ENCODE measurements around the gene TMEM235.

Gene TMEM235

GRCh38 chr17:78232859-78233173 lies 1.4 kb downstream of the TMEM235 start:
- TF ChIP-seq TAF1 (IDR thresholded peaks at IDR 0.05; ENCODE audit: borderline replicate concordance, insufficient read depth, low read length) = no peak
- no peak for TF ChIP-seq FOXP2 (optimal IDR thresholded peaks at IDR 0.05; ENCODE audit: borderline replicate concordance, extremely low read depth, extremely low read length, insufficient read depth)
- TF ChIP-seq SIN3A (IDR thresholded peaks at IDR 0.05; ENCODE audit: borderline replicate concordance, insufficient read depth, low read length) = no peak
- TF ChIP-seq REST (IDR thresholded peaks at IDR 0.05; ENCODE audit: insufficient read depth in 1 of 2, low read depth in 2 of 2, low read length in 2 of 2) = no peak
- no peak for TF ChIP-seq POLR2AphosphoS5 (IDR thresholded peaks at IDR 0.05; ENCODE audit: low read depth, low read length)

DNA sequence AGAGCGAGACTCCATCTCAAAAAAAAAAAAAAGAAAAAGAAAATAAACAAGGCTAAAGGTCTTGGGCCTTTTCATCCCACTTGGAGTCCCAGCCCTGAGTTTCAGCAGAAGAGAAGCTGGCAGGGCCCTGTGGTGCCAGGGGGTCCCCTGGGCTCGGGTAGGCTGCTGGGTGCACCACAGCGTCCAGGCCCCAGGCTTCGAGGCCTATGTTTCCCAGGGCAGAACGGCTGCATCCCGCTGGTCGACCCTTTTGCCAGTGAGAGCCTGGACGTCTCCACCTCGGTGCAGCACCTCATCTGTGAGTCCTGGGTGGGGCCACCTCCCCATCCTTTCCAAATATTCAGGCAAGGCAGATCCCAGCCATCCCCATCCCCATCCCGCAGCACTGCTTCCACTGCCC lies 2.2 kb downstream of the TMEM235 start:
- TF ChIP-seq SIN3A (IDR thresholded peaks at IDR 0.05; ENCODE audit: borderline replicate concordance, insufficient read depth, low read length) (no peak), FOXP2 (optimal IDR thresholded peaks at IDR 0.05; ENCODE audit: borderline replicate concordance, extremely low read depth, extremely low read length, insufficient read depth) (no peak), REST (IDR thresholded peaks at IDR 0.05; ENCODE audit: insufficient read depth in 1 of 2, low read depth in 2 of 2, low read length in 2 of 2) (no peak), POLR2AphosphoS5 (IDR thresholded peaks at IDR 0.05; ENCODE audit: low read depth, low read length) (no peak), TAF1 (IDR thresholded peaks at IDR 0.05; ENCODE audit: borderline replicate concordance, insufficient read depth, low read length) (no peak)

GRCh38 chr17:78234261-78234865 lies 2.9 kb downstream of the TMEM235 start:
- no peak for TF ChIP-seq TAF1 (IDR thresholded peaks at IDR 0.05; ENCODE audit: borderline replicate concordance, insufficient read depth, low read length)
- TF ChIP-seq SIN3A (IDR thresholded peaks at IDR 0.05; ENCODE audit: borderline replicate concordance, insufficient read depth, low read length) = no peak
- TF ChIP-seq FOXP2 (optimal IDR thresholded peaks at IDR 0.05; ENCODE audit: borderline replicate concordance, extremely low read depth, extremely low read length, insufficient read depth) = no peak
- no peak for TF ChIP-seq REST (IDR thresholded peaks at IDR 0.05; ENCODE audit: insufficient read depth in 1 of 2, low read depth in 2 of 2, low read length in 2 of 2)
- no peak for TF ChIP-seq POLR2AphosphoS5 (IDR thresholded peaks at IDR 0.05; ENCODE audit: low read depth, low read length)

DNA sequence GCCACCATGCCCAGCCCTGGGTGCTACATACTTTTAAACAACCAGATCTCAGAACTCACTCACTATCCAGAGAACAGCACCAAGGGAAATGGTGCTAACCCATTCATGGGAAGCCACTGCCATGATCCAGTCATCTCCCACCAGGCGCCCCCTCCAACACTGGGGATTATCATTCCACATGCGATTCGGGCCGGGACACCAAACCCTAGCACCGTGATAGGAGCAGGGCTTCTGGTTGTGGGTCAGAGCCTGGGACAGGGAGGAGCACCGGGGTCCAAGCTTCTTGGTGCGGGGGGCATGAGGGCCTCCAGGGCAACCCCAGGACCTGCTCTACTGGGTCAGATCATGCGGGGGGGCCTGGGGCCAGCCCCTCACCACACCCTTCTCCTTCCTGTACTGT lies 4.5 kb downstream of the TMEM235 start:
- no peak for TF ChIP-seq REST (IDR thresholded peaks at IDR 0.05; ENCODE audit: insufficient read depth in 1 of 2, low read depth in 2 of 2, low read length in 2 of 2)
- no peak for TF ChIP-seq TAF1 (IDR thresholded peaks at IDR 0.05; ENCODE audit: borderline replicate concordance, insufficient read depth, low read length)
- no peak for TF ChIP-seq POLR2AphosphoS5 (IDR thresholded peaks at IDR 0.05; ENCODE audit: low read depth, low read length)
- TF ChIP-seq SIN3A (IDR thresholded peaks at IDR 0.05; ENCODE audit: borderline replicate concordance, insufficient read depth, low read length) = no peak
